HG02610 (cell line): Measurements from ENCODE around the gene MMEL1.

ENCODE experiments used
- ATAC-seq: cut with Tn5 transposase; IDR thresholded peaks from one replicate; pipeline ENCODE4 v1.9.1; 2021; ENCODE audit warnings: mild to moderate bottlenecking, moderate library complexity; ENCODE audit not compliant: unreplicated experiment

The MMEL1 gene

DNA sequence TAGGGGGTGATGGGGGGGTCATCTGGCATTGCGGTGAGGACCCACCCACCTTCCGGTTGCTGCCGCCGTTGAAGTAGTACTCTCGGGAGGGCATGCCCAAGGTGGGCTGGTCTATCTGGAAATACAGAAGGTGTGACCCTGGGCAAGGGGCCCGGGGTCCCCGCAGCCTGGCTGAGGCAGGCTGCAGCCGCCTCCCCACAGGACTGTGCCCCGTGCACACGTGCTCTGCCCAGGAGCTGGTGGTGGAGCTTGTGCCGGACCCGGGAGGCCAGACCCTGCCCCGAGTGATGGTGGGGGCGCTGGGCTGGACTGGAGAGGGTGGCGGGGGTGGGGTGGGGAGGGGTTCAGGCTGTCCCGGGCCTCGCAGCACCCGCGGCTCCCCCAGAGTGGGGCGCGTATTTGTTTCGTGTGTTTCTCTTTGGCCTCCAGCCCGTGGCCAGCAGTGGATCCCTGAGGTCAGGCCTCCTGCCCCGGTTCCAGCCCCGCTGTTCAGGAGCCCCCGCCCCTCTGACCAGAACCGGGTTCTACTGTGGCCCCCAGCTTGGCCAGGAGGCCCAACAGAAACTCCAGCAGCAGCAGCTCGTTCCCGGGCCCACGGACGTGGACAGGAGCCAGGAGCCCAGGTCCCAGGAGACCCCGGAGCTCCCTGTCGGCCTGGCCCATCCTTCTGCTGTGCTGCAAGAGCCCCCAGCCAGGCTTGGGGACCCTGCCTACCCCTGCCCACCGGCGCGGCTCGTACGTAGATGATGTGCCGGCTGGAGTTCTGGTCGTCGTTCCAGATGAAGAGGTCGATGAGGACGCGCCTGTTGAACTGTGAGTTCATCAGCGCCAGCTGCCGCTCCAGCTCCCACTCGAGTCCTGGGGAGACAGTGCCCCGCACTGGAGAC lies 27.1 kb downstream of the MMEL1 start:
- no peak for ATAC-seq

DNA sequence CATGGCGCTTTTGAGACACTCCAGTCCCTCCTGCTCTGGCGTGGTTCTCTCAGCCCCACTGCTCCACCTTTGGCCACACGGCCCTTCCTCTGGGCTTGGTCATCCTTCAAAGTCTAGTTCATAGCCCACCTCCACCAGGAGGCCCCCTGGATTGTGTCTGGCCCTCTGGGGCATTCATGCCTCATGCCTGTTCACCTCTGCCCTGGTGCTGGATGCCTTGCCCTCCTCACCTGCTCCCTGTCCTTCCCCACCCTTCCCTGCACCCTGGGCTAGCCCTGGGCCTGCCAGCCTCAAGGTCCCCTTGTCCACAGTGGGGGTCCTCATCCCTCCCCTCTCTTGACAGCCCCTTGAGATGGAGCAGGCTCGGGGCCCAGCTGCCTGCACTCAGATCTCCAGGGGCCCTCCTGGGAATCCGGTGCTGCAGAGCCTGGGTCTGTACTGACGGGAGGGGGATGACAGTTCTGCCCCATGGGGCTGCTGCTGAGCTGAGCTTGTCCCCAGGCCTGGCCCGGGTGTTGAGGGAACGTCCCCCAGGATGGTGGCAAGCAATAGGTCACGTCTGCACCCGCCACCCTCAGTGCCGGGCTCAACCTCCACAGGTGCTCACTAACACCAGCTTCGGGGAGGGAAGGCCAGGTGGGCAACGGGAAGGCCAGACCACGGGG lies 27.8 kb downstream of the MMEL1 start:
- ATAC-seq: no peak

DNA sequence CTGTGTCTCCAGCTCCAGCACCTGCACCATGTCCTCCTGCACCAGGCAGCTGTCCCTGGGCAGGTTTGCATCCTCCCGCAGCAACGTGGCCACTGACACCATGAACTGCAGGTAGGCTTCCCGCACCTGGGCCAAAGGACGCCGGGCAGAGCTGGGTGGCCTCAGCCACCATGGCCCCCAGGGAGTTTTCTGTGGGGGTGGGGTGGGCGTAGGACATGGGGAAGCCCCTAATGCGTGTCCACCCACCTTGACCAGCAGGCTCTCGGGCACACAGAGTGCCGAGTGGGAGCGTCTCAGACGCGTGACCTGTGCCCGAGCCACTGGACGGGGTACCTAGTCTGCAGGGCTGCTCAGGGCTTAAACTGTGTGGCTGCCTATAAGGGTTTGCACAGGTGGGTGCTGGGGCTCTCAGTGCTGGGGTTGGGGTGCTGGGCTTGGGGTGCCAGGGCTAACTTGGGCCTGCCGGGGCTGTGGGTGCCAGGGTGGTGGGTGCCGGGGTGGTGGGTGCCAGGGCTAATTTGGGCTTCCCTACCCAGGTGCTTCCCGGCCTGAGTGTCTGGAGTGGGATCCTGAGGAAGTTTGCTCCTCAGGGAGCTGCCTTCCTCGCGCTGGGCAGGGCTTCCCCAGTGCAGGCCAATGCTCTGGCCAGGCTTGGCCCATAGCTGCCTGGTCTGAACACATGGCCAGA lies 28.5 kb downstream of the MMEL1 start:
- ATAC-seq: no peak

DNA sequence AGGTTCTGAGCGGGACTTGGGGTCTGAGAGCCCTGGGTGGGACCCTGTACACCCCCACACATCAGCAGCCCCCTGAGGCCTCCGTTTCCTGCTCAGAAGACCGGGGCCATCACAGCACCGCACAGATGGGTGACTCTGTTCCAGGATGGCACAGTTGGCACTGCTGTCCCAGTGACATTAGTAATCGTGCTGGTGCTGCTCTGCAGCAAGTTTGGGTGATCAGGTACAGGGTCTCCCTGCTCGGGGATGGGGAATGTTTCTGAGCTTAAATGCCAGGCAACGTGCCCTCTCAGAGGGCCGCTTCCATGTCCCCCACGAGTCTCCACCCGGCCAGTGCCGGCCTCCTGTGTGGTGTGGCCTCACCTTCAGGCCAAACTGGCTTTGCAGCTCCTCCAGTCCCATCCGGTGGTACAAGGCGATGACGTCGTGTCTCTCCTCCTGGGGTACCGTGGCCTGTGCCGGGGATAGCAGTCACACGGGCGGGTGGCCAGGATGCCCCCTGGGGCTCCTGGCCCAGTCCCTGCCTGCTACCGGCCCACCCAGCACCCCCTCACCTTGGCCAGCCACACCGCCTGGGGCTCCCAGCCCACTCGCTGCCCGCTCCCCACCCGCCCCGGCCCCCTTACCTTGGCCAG lies 29.2 kb downstream of the MMEL1 start:
- ATAC-seq: no peak

DNA sequence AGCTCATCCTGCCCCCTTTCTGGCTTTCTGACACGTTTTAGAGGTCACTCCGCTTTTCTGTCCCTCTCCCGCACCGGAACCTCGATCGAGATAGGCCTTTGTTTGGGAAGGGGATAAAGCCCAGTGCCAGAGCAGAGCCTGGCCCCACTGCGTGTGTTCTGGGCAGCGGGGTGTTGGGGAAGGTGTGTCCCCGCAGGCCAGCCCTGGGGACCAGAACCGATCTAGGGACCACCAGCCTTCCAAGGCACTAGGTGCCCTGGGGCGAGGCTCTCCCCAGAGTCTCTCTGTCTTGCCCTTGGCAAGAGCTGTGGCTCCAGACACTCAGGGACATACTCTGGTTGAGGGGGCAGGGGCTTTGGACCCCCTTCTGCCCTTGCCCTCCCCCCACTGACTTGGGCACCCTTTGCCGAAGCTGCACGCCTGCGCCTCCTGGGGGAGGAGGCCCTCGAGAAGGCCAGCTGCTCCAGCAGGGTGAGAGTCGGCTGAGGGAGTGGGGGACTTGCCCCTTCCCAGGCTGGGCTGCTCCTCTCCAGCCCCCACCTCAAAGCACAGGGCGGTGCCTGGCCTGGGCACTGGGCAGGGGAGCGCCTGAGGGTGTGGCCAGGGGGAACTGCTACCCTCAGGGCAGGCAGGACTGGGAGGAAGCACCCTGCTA lies 29.8 kb downstream of the MMEL1 start:
- no peak for ATAC-seq

DNA sequence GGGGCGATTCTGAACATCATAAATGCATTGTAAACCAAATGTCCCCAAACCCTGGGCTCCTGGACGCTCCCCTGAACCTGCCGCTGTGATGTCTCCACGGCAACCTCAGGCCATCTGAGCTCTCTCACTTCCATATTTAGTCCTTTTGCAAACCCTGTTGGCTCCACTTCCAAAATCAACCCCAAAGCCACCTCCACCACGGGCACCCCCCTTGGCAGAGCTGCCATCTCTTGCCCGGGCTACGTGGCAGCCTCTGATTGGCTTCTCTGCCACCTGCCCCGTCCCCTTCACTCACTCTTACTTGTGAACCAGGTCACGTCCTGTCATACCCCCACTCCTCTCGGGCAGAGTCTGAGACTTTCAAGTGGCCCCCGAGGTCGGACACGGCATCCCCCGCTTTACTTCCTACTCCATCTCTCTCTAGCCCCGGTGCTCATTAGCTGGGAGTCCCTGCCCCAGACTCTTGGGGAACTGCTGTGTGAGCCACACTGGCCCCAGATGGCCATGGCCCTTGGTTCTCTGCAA lies 30.4 kb downstream of the MMEL1 start:
- ATAC-seq: no peak

DNA sequence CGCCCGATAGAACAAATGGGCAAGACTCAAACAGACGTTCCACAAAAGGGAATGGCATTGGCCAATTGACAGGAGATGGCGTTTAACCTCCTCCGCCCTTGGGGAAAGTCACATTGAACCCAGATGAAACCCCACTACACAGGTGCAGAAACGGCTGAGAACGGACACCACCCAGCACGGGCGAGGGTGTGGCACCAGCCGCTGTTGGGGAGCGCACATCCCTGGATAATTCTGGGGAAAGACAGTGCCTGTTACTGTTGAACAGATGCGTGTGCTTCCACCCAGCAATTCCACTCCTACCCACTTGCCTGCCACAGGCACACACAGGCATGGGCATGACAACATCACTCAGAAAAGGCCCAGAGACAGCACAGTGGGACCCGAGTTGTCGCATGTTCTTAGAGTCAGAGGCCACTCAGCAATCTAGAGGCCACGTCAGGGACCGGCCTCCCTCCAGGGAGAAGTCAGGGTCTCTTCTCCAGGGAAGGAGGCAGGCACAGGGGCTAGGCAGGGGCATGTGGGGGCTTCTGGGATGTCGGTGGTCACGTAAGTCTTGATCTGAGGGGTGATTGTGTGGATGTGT lies 31.0 kb downstream of the MMEL1 start:
- ATAC-seq: no peak

DNA sequence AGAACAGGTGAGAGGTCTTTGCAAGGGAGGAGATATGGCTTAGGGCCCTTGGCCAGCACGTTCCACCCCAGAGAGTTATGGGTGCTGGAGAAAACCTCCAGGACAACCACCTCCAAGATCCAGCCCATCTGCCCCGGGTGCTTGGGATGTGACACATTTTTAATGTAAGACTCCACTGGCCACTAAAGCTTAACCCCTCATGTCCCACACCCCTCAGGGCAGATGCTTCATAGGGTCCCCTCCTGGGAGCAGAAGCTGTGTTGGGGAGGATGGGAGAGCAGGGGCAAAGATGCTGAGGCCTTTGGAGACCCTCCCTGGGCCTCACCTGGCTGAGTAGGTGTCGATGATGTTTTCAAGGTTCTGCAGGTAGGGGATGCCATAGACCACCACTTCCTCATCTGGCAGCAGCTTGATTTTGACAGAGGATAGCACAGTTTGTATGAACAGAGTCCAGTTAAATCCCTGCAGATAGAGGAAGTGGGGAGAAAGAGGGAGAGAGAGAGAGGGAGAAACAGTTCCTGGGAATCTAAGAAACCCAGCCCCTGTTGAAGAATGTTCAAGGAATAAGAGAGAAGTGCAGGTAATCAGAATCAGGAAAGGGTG lies 34.4 kb downstream of the MMEL1 start:
- ATAC-seq: no peak

DNA sequence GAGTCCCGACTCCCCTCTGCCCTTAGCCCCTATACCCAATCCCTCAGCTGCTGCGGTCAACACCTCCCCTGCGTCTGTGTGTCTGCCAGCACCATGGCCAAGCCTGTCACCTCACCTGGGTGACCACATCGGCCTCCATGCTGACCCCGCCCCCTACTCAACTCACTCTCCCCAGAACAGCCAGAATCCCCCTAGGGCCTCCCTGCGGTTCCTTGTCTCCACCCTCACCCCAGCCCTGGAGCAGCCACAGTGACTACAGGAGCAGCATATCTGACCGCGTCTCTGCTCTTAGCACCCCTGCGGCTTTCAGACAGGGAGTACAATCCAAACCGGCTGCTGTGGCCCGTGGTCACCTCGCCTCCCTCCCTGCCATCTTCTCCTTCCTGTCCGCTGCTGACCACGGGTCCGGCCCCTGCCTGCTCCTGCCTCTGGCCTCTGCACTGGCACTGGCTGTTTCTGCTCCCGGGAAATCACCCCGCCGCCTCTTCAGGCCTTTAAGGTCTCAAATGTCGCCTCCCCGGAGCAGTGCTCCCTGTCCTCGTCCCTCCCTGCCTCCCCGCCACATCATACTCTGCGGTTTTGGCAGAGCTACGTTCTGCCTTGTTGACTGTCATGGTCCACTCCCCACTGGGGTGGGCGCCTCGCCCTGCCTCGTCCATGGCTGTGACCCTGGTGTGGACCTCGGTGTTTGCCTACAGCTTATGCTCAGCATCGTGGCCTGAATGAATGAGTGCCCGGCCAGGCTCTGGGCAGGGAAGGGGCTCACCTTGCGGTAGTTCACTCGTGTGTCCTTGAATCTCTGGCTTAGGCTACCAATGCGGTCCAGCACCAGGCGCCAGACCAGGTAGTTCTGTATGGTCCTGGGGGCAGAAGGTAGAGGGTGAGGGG lies 35.1 kb downstream of the MMEL1 start:
- ATAC-seq: no peak

DNA sequence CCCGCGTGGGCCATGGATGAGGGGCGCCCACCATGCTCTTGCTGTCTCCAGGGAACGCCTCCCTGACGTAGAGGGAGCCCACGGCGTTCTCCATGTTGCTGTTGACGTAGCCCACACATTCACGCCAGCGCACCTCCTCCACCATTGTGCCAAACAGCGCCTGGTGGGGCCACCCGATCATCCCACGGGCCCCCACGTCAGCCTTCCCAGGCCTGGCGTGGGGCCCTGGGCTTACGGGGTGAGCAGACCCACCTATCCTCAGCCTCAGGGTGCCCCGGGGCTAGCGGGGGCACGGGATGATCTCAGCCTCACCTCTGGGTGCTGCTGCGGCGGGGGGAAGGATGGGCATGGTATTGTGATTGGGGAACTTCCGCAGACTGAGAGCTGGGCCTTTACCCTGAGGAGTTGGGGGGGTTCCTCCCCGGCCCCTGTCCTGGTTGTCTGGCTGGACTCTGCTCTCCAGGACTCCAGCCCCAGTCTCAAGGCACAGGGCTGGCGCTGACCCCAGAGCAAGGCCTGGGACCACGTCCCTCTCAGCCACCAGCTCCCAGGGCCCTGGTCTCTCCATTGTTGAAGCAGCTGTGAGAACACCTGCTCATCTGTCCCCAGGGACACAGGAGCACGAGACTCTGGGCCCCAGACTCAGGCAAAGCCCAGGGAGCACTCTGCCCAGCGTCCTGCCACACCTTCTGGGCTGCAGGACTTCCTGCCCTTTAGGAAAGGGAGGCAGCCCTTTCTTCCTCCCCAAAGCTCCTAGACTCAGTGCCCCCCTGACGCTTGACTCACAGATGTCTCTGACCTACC lies 36.1 kb downstream of the MMEL1 start:
- ATAC-seq: no peak

DNA sequence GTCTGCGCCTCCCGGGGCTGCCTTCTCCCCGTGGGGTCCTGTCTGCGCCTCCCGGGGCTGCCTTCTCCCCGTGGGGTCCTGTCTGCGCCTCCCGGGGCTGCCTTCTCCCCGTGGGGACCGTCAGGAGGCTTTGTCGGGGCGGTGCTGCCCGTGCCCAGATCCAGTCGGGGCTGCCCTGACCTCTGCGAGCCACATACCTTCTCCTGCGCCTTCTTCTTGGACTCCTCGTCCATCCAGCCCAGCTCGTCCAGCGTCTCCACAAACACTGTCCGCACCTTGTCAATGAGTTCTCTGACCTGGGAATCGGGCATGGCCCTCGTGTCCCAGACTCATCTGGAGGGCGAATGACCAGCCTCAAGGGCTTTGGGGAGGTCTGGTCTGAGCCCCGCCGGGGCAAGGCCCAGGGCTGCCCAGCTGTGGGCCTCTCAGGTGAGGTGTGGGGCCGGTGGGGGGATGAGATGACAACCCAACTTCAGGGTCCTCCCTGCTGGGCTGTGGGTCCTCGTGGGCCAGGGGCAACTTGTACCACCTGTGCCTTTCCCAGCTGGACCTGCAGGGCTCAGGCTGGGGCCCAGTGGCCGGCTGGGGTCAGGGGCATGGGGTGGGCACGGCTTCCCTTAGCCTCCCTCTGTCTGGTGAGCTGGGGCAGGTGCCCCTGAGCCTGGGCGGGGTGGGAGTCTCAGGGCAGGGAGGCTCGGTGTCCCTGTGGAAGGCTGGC lies 36.8 kb downstream of the MMEL1 start:
- no peak for ATAC-seq

DNA sequence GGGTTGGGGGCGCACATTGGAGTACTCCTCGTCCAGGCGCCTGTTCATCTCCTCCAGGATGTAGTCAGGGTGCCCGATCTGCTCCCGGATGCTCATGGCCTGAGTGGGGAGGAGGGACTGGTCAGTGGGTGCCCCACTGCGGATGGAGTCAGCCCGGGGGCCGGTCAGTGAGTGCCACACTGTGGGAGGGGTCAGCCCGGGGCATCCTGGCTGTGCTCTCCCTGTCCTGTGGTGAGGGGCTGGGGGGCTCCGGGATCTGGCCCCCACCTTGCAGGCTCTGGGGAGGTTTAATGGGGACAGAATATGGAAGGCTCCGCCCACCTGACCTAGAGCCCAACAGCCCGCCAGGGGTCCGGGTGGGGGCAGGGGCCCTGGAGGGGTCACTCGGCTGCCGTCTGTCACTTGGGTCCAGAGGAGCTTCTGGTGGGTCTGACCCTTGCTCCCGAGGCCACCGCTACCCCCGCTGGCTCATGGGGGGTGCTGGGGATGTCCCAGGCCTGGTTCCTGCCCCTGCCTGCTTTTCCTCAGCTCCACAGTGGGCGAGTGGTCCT lies 37.5 kb downstream of the MMEL1 start:
- no peak for ATAC-seq

DNA sequence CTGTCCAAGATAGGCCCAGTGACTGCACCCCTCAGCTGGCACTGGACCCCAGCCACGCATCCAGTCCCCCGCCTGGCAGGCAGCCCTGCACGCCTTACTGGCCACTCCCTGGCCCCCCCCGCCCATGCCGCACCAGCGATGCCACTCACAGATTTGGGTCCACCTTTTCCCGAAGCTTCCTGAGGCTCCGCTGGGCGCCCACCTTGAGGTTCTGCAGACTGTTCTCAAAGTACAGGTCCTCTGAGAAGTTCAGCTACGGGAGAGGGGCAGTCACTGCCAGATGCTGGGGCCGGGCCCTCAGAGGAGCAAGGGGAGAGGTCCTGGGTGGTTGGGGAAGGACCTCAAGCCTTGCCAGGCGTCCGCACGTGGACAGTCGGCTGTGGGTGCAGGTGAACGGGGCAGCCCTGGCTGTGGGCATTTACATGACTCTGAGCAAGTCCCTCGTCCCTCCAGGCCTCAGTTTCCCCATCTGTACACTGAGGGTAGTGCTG lies 38.1 kb downstream of the MMEL1 start:
- ATAC-seq: no peak

DNA sequence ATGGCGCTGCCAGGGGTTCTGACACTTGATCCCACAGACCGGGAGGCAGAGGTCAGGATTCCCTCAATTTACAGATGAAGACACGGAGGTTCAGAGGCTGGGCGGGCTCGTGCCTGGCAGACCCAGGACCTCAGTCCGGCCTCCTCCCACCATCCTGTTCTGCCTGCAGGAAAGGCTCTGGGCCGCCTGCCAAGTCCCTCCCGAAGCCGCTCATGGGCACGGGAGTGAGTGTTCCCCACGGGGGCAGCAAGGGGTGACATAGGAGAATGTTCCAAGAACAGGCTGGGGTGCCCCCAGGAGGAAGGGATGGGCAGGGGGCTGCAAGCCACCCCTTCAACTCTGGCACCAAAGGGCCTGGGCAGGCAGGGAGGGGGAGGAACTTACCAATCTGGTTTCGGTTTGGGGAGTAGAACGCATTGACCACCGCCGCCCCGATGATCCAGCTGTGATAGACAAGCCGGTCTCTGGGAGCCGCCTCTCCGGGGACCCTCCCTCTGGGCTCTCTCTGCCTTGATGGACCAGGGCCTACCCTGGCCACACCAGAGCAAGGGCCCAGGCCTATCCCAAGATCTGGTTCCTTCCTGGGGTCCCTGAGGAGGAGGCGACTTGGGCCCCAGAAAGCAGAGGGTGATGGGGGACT lies 38.7 kb downstream of the MMEL1 start:
- no peak for ATAC-seq

DNA sequence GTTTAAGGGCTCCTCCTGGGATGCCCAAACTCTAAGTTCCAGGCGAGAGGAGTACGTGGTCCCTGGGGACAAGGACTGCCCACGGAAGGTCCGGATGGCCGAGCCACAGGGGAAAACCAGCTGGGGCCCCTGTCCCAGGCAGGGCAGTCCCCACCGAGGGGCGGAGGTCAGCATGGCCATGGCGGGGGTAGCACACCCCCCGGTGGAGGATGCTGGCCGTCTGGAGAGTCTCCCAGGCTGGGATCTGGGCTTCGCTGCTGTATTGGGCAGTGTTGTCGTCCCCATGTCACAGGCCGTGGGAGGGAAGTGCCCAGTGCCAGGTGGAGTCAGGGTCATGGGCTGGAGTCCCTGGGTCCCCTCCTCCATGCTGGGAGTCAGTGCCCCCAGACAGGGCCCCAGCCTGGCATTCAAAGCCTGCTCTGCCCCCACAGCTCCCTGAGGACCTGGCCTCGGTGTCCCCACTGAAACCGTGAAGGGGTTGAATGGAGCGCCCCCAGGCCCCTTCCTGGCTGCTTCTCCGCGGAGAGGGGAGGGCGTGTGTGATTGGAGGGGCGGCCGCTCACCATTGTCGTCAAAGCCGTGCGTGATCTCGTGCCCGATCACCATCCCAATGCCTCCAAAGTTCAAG lies 39.5 kb downstream of the MMEL1 start:
- ATAC-seq: no peak

DNA sequence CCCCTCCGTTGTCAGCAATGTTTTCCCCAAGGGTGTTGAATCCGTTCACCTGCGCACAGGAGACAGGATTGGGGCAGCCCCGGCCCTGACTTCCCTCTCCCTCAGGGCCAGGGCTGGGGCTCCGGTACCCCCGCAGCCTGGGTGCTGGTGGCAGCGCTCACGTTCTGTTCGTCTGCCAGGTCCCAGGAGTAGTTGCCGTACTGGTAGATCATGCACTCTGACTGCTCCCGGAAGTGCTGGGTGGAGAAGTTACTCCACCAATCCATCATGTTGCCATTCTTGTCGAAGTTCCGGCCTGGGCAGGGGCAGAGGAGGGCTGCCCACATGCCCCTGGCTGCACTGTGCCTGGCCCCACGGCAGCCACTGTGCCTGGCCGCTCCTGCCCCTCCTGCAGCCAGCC lies 40.1 kb downstream of the MMEL1 start:
- no peak for ATAC-seq
